Cardiac septum (tissue), 1 donor: ENCODE data around the gene PIBF1. TPM values are rescaled to one million over a fixed set of nuclear protein-coding genes. Genes with fewer than 3 reads are reported as not detected.
A peak's percentile ranks its signal among the peaks of the same experiment; 100 is the strongest.

Experiments used
- DNase-seq: peaks from one replicate; pipeline ENCODE4 v3.0.0-alpha.2; 2020; ENCODE audit warnings: low spot score
- intact Hi-C: fragments of 100-400 bp; cut with DNase I; formaldehyde crosslinking; loops from one replicate; pipeline ENCODE4 v1.14.0; 2022
- total RNA-seq: library from RNA; stranded (reverse); fragmentation: NEBNext Ultra II Directional; extraction: Animal tissue kit (Norgen Biotek cat#: 25700); gene quantifications from one replicate; pipeline ENCODE4 v1.2.1, GENCODE V29; 2021
- donor health status: DM: no; HTN: no; CAD: no.

Gene PIBF1
- total RNA-seq, 1 donor from 2014 or later, result 14.2 TPM

GRCh38 chr13:73055813-73056564, 274.1 kb downstream of the PIBF1 start:
- intact Hi-C loops, result no loop called here
- DNase-seq, result no peak

GRCh38 chr13:73056565-73056962, 274.6 kb downstream of the PIBF1 start:
- no peak for DNase-seq
- intact Hi-C loops, result no loop called here

- intact Hi-C loops, result no loop called here
- no peak for DNase-seq
Observed at GRCh38 chr13:73057284-73058063, 275.5 kb downstream of the PIBF1 start.

GRCh38 chr13:73058064-73058313, 276.1 kb downstream of the PIBF1 start:
- DNase-seq, result no peak
- intact Hi-C loops, result no loop called here

GRCh38 chr13:73058432-73058735, 276.5 kb downstream of the PIBF1 start:
- intact Hi-C loops, result no loop called here
- no peak for DNase-seq

- intact Hi-C loops, result no loop called here
- DNase-seq, result peak; percentile 99
Observed at GRCh38 chr13:73058736-73059459, 277.0 kb downstream of the PIBF1 start, which contains the start of gene KLF5. Gene KLF5, plus strand, starts transcription at chr13:73059005. Its CDS starts 323 bp downstream, at chr13:73059328.

GRCh38 chr13:73059460-73060250, 277.7 kb downstream of the PIBF1 start:
- intact Hi-C loops, result loop anchor here (10.0 kb wide), 1 partner anchor 645 kb away; no protein-coding TSS in a partner anchor
- peak; percentile 87 for DNase-seq

GRCh38 chr13:73060251-73061160, 278.6 kb downstream of the PIBF1 start:
- intact Hi-C loops, result loop anchor here (10.0 kb wide), 1 partner anchor 644 kb away; no protein-coding TSS in a partner anchor
- DNase-seq, result no peak

GRCh38 chr13:73061473-73061872, 279.5 kb downstream of the PIBF1 start:
- intact Hi-C loops, result loop anchor here (10.0 kb wide), 1 partner anchor 643 kb away; no protein-coding TSS in a partner anchor
- DNase-seq, result no peak

GRCh38 chr13:73061876-73062275, 279.9 kb downstream of the PIBF1 start:
- intact Hi-C loops, result loop anchor here (10.0 kb wide), 1 partner anchor 643 kb away; no protein-coding TSS in a partner anchor
- DNase-seq, result no peak

GRCh38 chr13:73062468-73062867, 280.5 kb downstream of the PIBF1 start:
- DNase-seq, result no peak
- intact Hi-C loops, result loop anchor here (10.0 kb wide), 1 partner anchor 642 kb away; no protein-coding TSS in a partner anchor

- DNase-seq, result no peak
Observed at GRCh38 chr13:73063166-73063565, 281.2 kb downstream of the PIBF1 start.

GRCh38 chr13:73065036-73065435, 283.1 kb downstream of the PIBF1 start:
- intact Hi-C loops, result loop anchor here (10.0 kb wide), 1 partner anchor 640 kb away; no protein-coding TSS in a partner anchor
- DNase-seq, result no peak

More at GRCh38 chr13:73063166-73063565, 281.2 kb downstream of the PIBF1 start:
- intact Hi-C loops, result loop anchor here (10.0 kb wide), 1 partner anchor 642 kb away; no protein-coding TSS in a partner anchor

- no peak for DNase-seq
- intact Hi-C loops, result loop anchor here (10.0 kb wide), 1 partner anchor 639 kb away; no protein-coding TSS in a partner anchor
Observed at GRCh38 chr13:73065665-73066340, 283.9 kb downstream of the PIBF1 start.
